H9 (cell line): Measurements from ENCODE around the gene KANSL1. TPM values are rescaled to one million over a fixed set of nuclear protein-coding genes. Genes with fewer than 3 reads are reported as not detected.

Experiments
- DNase-seq: peaks from one replicate; pipeline ENCODE4 v3.0.0-alpha.2; 2017
- H2AFZ ChIP-seq: one replicate; pipeline ENCODE4 v1.6.1; 2013; ENCODE audit warnings: mild to moderate bottlenecking, low read length, control low read depth, moderate library complexity
- H2AK5ac ChIP-seq: 2 replicates; pipeline ENCODE4 v1.6.1; 2013; ENCODE audit warnings: low read length, control low read depth, mixed read lengths; ENCODE audit not compliant: insufficient read length
- H2BK120ac ChIP-seq: one replicate; pipeline ENCODE4 v1.6.1; 2013; ENCODE audit warnings: low read depth, mild to moderate bottlenecking, low read length, control low read depth, inconsistent platforms; ENCODE audit not compliant: poor library complexity, severe bottlenecking
- H2BK12ac ChIP-seq: 2 replicates; pipeline ENCODE4 v1.6.1; 2013; ENCODE audit warnings: low read length, control low read depth, mixed read lengths, low read depth; ENCODE audit not compliant: insufficient read length
- H2BK15ac ChIP-seq: 2 replicates; pipeline ENCODE4 v1.6.1; 2013; ENCODE audit warnings: low read depth, low read length, control low read depth
- H2BK20ac ChIP-seq: one replicate; pipeline ENCODE4 v1.6.1; 2013; ENCODE audit warnings: low read depth, mild to moderate bottlenecking, low read length, control low read depth, inconsistent platforms; ENCODE audit not compliant: poor library complexity, severe bottlenecking
- H2BK5ac ChIP-seq: 2 replicates; pipeline ENCODE4 v1.6.1; 2013; ENCODE audit warnings: low read length, control low read depth, mixed read lengths; ENCODE audit not compliant: insufficient read length
- H3K14ac ChIP-seq: 2 replicates; pipeline ENCODE4 v1.6.1; 2013; ENCODE audit warnings: low read length, control low read depth; ENCODE audit not compliant: insufficient read depth
- H3K18ac ChIP-seq: 2 replicates; pipeline ENCODE4 v1.6.1; 2013; ENCODE audit warnings: low read depth, mild to moderate bottlenecking, mixed read lengths, low read length, control low read depth; ENCODE audit not compliant: insufficient read length
- H3K23ac ChIP-seq: 2 replicates; pipeline ENCODE4 v1.6.1; 2013; ENCODE audit warnings: low read length, control low read depth, mixed read lengths, low read depth; ENCODE audit not compliant: insufficient read length
- H3K23me2 ChIP-seq: 2 replicates; pipeline ENCODE4 v1.6.1; 2013; ENCODE audit warnings: low read depth, mild to moderate bottlenecking, mixed read lengths, low read length, control low read depth; ENCODE audit not compliant: insufficient read length, poor library complexity, severe bottlenecking
- H3K27ac ChIP-seq: 2 replicates; pipeline ENCODE4 v1.5.1; 2013; ENCODE audit warnings: low read length, control low read depth, mixed read lengths, low read depth; ENCODE audit not compliant: insufficient read length
- H3K27me3 ChIP-seq: 2 replicates; pipeline ENCODE4 v1.6.1; 2013; ENCODE audit warnings: low read length, control low read depth, inconsistent platforms; ENCODE audit not compliant: insufficient read depth
- H3K4ac ChIP-seq: 2 replicates; pipeline ENCODE4 v1.6.1; 2013; ENCODE audit warnings: low read depth, mild to moderate bottlenecking, control low read depth, inconsistent platforms, low read length, moderate library complexity
- H3K4me1 ChIP-seq: 2 replicates; pipeline ENCODE4 v1.6.1; 2013; ENCODE audit warnings: low read length, control low read depth, inconsistent platforms; ENCODE audit not compliant: insufficient read depth
- H3K4me2 ChIP-seq: 2 replicates; pipeline ENCODE4 v1.6.1; 2013; ENCODE audit warnings: low read length, control low read depth, mixed read lengths; ENCODE audit not compliant: insufficient read length, insufficient read depth
- H3K56ac ChIP-seq: 2 replicates; pipeline ENCODE4 v1.6.1; 2013; ENCODE audit warnings: low read depth, mild to moderate bottlenecking, mixed read lengths, low read length, control low read depth; ENCODE audit not compliant: insufficient read length
- H3K79me1 ChIP-seq: 2 replicates; pipeline ENCODE4 v1.6.1; 2013; ENCODE audit warnings: low read depth, mild to moderate bottlenecking, moderate library complexity, low read length, control low read depth, inconsistent platforms; ENCODE audit not compliant: insufficient read depth, poor library complexity, severe bottlenecking
- H3K79me2 ChIP-seq: 2 replicates; pipeline ENCODE4 v1.6.1; 2013; ENCODE audit warnings: low read length, control low read depth, inconsistent platforms; ENCODE audit not compliant: insufficient read depth
- H3K9ac ChIP-seq: 2 replicates; pipeline ENCODE4 v1.6.1; 2013; ENCODE audit warnings: low read length, control low read depth, mixed read lengths; ENCODE audit not compliant: insufficient read length; ENCODE audit errors: extremely low read depth
- H3K9me3 ChIP-seq: one replicate; pipeline ENCODE4 v1.6.1; 2013; ENCODE audit warnings: low read depth, low read length, inconsistent platforms; ENCODE audit not compliant: control insufficient read depth
- H3T11ph ChIP-seq: one replicate; pipeline ENCODE4 v1.6.1; 2013; ENCODE audit warnings: mild to moderate bottlenecking, low read length, control low read depth, inconsistent platforms
- H4K20me1 ChIP-seq: one replicate; pipeline ENCODE4 v1.6.1; 2013; ENCODE audit not compliant: control insufficient read depth, insufficient read length, insufficient read depth
- H4K5ac ChIP-seq: 2 replicates; pipeline ENCODE4 v1.6.1; 2013; ENCODE audit warnings: low read depth, mild to moderate bottlenecking, mixed read lengths, low read length, control low read depth; ENCODE audit not compliant: insufficient read length
- H4K8ac ChIP-seq: replicated peaks from 2 replicates; pipeline ENCODE4 v1.6.1; 2013; ENCODE audit warnings: low read length, control low read depth, mixed read lengths, low read depth; ENCODE audit not compliant: insufficient read length
- H4K91ac ChIP-seq: 2 replicates; pipeline ENCODE4 v1.6.1; 2013; ENCODE audit warnings: low read depth, mild to moderate bottlenecking, moderate library complexity, mixed read lengths, low read length, control low read depth; ENCODE audit not compliant: insufficient read length
- H3K27ac Mint-ChIP-seq, 3 experiments: 2 replicates in 2 of 3; 3 replicates in 1 of 3; pipeline ENCODE4 v1.8.0; 2020 to 2021; ENCODE audit warnings: mixed read lengths in 3 of 3, mild to moderate bottlenecking in 1 of 3, moderate library complexity in 1 of 3
- H3K27me3 Mint-ChIP-seq: 2 replicates; pipeline ENCODE4 v1.8.0; 2021; ENCODE audit warnings: low read depth, mild to moderate bottlenecking, moderate library complexity, mixed read lengths
- H3K36me3 Mint-ChIP-seq, 3 experiments: 2 replicates in 2 of 3; 3 replicates in 1 of 3; pipeline ENCODE4 v1.8.0; 2020 to 2021; ENCODE audit warnings: low read depth in 3 of 3, mixed read lengths in 3 of 3; ENCODE audit not compliant: insufficient read depth in 1 of 3
- H3K4me1 Mint-ChIP-seq, 2 experiments: 2 replicates each; pipeline ENCODE4 v1.8.0; 2020; ENCODE audit warnings: mixed read lengths in 2 of 2
- H3K4me3 Mint-ChIP-seq, 2 experiments: 2 replicates in 1 of 2; 3 replicates in 1 of 2; pipeline ENCODE4 v1.8.0; 2020 to 2021; ENCODE audit warnings: mild to moderate bottlenecking in 2 of 2, mixed read lengths in 2 of 2, moderate library complexity in 1 of 2
- H3K9me3 Mint-ChIP-seq, 2 experiments: 2 replicates in 1 of 2; 3 replicates in 1 of 2; pipeline ENCODE4 v1.8.0; 2020; ENCODE audit warnings: mild to moderate bottlenecking in 2 of 2, mixed read lengths in 2 of 2, moderate library complexity in 1 of 2
- WGBS: extraction: QIAGEN DNeasy Blood & Tissue Kit; methylation state at CpG from one replicate; pipeline ENCODE4 v1.1.7; 2013; ENCODE audit warnings: missing lambda C conversion rate, low lambda C conversion rate, mixed read lengths; ENCODE audit not compliant: insufficient read length; ENCODE audit errors: extremely low coverage; 5-methylcytosine and 5-hydroxymethylcytosine counted together
- total RNA-seq: library from RNA; stranded (reverse); gene quantifications from 2 replicates; pipeline ENCODE4 v1.2.1, GENCODE V29; 2021
- TF ChIP-seq, protein P1 (sequence below): fragments of 200-600 bp; sonication (generic); conservative IDR thresholded peaks from 3 replicates; pipeline ENCODE4 v1.8.0; 2021; ENCODE audit warnings: antibody characterized with exemption, mild to moderate bottlenecking

The KANSL1 gene
- total RNA-seq, 1 experiment from 2014 or later = 114 TPM

DNA sequence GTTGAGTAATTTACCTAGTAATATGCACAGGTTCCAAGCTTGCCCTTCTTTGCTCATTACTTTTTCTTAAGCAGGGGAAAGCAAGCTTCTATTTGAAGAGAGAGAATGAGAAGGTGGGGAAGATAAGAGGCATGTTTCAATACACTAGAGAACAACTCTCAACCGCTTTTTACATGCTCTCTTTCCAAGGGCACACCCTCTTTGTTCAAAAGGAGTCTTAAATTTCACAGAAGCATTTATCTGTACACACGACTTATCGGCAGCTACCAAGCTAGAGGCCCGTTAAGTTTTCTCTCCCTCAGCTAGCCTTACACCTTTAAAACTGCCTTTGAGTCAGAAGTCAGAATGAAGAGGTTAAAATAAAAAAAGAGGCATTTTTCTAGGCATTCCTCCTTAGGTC, 114.6 kb downstream of the KANSL1 start:
- H3K14ac ChIP-seq = no peak overlapping the region
- no peak overlapping the region for H2BK15ac ChIP-seq
- no peak overlapping the region for H3K9ac ChIP-seq
- no peak overlapping the region for H2BK12ac ChIP-seq
- H3K9me3 ChIP-seq = no peaks in the 10 kb centered on the region
- H4K5ac ChIP-seq = no peak overlapping the region
- H3K9me3 Mint-ChIP-seq = peaks cover 6 to 10% of the 10 kb centered on the region in 2 experiments; a peak in 4 of 5 replicates
- WGBS = no CpG with 5 or more reads among the region's 4 CpGs
- no peak overlapping the region for H3K4ac ChIP-seq
- H3K18ac ChIP-seq = no peak overlapping the region
- H2AFZ ChIP-seq = no peak overlapping the region
- DNase-seq = no peak
- no peak overlapping the region for H3K56ac ChIP-seq
- peak overlapping the region in 2 of 3 experiments; percentile 29 to 82; a peak in 3 of 7 replicates for H3K27ac Mint-ChIP-seq
- no peaks in the 10 kb centered on the region; the same call in 1 of the 2 replicates for H3K4me1 ChIP-seq
- H2BK20ac ChIP-seq = no peak overlapping the region
- no peak overlapping the region for H3T11ph ChIP-seq
- no peaks in the 10 kb centered on the region for H3K27me3 ChIP-seq
- no peak overlapping the region for H3K27ac ChIP-seq
- peaks cover 3% of the 10 kb centered on the region for H3K79me1 ChIP-seq
- H4K8ac ChIP-seq = no peak overlapping the region
- no peaks in the 10 kb centered on the region for H3K27me3 Mint-ChIP-seq
- H3K23ac ChIP-seq = no peak overlapping the region
- TF ChIP-seq, protein P1, sequence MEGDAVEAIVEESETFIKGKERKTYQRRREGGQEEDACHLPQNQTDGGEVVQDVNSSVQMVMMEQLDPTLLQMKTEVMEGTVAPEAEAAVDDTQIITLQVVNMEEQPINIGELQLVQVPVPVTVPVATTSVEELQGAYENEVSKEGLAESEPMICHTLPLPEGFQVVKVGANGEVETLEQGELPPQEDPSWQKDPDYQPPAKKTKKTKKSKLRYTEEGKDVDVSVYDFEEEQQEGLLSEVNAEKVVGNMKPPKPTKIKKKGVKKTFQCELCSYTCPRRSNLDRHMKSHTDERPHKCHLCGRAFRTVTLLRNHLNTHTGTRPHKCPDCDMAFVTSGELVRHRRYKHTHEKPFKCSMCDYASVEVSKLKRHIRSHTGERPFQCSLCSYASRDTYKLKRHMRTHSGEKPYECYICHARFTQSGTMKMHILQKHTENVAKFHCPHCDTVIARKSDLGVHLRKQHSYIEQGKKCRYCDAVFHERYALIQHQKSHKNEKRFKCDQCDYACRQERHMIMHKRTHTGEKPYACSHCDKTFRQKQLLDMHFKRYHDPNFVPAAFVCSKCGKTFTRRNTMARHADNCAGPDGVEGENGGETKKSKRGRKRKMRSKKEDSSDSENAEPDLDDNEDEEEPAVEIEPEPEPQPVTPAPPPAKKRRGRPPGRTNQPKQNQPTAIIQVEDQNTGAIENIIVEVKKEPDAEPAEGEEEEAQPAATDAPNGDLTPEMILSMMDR = no peak
- H2BK120ac ChIP-seq = no peak overlapping the region
- no peak overlapping the region for H2BK5ac ChIP-seq
- peaks cover 30 to 43% (median 42%) of the 10 kb centered on the region in 3 experiments for H3K36me3 Mint-ChIP-seq
- H3K79me2 ChIP-seq = peaks cover 4% of the 10 kb centered on the region; the same call in 1 of the 2 replicates
- no peak overlapping the region for H2AK5ac ChIP-seq
- peaks cover 31 to 39% of the 10 kb centered on the region in 2 experiments for H3K4me1 Mint-ChIP-seq
- H3K4me3 Mint-ChIP-seq = no peak overlapping the region
- no peak overlapping the region for H4K91ac ChIP-seq
- H3K23me2 ChIP-seq = no peaks in the 10 kb centered on the region
- H3K4me2 ChIP-seq = no peak overlapping the region
- H4K20me1 ChIP-seq = no peaks in the 10 kb centered on the region
